ES-I3 (cell line): ENCODE measurements around the gene CCDC88C.

ENCODE experiments used
- H3K36me3 ChIP-seq: 2 replicates; pipeline ENCODE4 v1.6.1; 2013; ENCODE audit warnings: mild to moderate bottlenecking, low read length, control low read depth, moderate library complexity; ENCODE audit not compliant: insufficient read depth
- H3K4me1 ChIP-seq: 2 replicates; pipeline ENCODE4 v1.6.1; 2013; ENCODE audit warnings: mild to moderate bottlenecking, control low read depth, low read length; ENCODE audit not compliant: insufficient read depth
- H3K9ac ChIP-seq: 2 replicates; pipeline ENCODE4 v1.6.1; 2013; ENCODE audit warnings: low read depth, mild to moderate bottlenecking, low read length, moderate library complexity
- H3K9me3 ChIP-seq: 2 replicates; pipeline ENCODE4 v1.6.1; 2013; ENCODE audit warnings: mild to moderate bottlenecking, low read length, moderate library complexity; ENCODE audit not compliant: control insufficient read depth, insufficient read depth

CCDC88C gene

DNA sequence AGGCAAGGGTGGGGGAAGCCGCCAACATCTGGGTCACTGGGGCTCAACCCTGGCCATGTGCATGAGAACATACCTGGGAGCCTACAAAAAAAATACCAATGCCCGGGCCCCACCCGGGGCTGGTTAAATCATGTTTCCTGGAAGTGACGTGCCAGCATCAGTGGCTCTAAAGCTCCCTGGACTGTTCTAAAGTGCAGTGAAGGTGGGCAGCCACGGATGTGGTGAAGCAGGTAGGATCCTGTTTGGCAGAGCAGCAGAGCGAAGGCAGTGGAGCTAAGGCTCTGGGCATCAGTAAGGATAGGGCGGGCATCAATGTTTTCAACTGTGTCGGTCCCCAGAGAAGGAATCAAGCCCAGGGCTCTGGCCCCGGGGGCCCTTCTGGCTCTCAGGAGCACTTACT lies 172.6 kb downstream of the CCDC88C start:
- Histone ChIP-seq H3K9me3 (no peaks in the 10 kb centered on the region), H3K36me3 (no peaks in the 10 kb centered on the region), H3K4me1 (peaks cover 5% of the 10 kb centered on the region; the same call in 1 of the 2 replicates), H3K9ac (no peak overlapping the region)

DNA sequence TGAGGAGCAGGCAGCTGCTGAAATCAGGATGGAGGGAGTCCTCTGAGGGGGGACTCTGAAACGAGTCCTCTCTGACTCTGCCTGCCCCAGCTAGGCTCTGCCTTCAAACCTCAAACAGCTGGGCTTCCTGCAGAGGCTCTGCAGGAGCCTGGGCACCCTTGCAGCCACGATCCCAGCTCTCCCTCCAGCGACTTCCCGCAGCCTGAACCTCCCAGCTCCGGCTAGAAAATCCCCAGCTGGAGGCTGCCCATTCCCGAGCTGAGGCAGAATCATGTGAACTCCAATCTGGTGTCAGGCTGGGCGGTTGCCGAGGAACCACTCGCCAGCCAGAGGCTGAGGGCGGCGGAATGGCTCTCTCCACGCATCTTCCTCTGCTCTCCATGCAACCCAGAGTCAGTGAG lies 173.1 kb downstream of the CCDC88C start, which contains the start of gene GPR68:
TSS of gene GPR68 (minus strand) at position 204 of the 401 bp plus-strand sequence. CDS start 9,654 bp downstream, outside the sequence.
- Histone ChIP-seq H3K9me3 (no peaks in the 10 kb centered on the region), H3K4me1 (peaks cover 5% of the 10 kb centered on the region; the same call in 1 of the 2 replicates), H3K9ac (no peak within 1 kb of the TSS)

DNA sequence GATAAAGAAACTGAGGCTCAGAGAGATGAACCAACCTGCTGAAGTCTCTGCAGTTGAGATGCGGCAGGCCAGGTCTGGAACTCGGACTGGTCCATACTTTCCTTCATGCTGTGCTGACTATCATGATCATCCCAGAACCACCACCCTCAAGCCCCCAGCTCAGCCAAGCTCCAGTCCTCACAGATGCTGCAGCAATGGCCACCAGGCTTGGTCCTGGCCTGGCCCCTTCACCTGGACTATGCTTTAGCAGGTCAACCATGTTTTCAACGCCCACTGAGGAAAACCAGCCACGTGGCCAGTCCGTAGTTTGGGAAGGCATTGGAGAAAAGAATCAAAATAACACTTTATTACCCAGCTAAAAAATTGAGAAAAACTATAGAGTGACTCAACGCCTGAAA lies 174.5 kb downstream of the CCDC88C start:
- no peak overlapping the region for H3K9ac ChIP-seq
- H3K9me3 ChIP-seq, result no peaks in the 10 kb centered on the region
- no peaks in the 10 kb centered on the region for H3K36me3 ChIP-seq
- peaks cover 5% of the 10 kb centered on the region; the same call in 1 of the 2 replicates for H3K4me1 ChIP-seq

More for the DNA sequence above, 173.1 kb downstream of the CCDC88C start, which contains the start of gene GPR68:
- H3K36me3 ChIP-seq, result no peaks in the 10 kb centered on the region

DNA sequence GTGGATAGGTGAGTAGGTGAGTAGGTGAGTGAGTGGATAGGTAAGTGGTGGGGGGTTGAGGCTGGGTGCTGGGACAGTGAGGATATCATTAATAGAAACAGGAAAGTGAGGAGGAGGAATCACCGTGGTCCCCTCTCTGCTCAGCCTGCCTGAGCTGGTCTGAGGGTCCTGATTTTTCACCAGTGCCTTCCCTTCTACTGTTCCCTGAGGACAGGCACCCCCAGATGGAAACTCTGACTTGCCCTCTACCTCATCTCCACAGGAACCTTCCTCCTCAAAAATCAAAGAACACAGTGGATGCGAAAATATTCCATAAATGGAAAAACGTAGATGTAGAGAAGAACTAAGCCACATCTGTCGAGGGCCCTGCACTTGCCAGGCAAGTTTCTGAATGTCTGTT lies 175.0 kb downstream of the CCDC88C start:
- H3K9me3 ChIP-seq, result no peaks in the 10 kb centered on the region
- no peak overlapping the region for H3K9ac ChIP-seq
- H3K36me3 ChIP-seq, result no peaks in the 10 kb centered on the region
- peaks cover 5% of the 10 kb centered on the region; the same call in 1 of the 2 replicates for H3K4me1 ChIP-seq

DNA sequence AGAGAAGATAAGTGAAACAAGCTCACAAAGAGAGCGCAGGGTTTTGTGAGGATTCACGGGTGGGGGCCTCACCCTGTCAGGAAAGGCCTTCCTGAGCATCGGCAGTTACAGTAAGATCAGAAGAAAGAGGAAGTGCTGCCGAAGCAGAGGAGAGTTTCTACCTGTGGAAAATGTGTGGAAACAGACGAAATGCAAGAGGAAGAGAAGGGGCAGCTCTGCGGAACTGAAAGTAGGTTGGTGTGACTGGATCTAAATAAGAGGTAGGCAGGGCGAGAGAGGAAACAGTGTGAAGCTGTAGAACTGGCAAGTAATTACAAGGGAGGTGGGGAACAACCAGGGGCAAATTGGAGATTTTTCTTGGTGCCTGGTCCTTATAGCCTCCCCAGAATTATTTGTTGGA lies 175.8 kb downstream of the CCDC88C start:
- H3K9ac ChIP-seq, result no peak overlapping the region
- H3K9me3 ChIP-seq, result no peaks in the 10 kb centered on the region
- H3K36me3 ChIP-seq, result no peaks in the 10 kb centered on the region
- H3K4me1 ChIP-seq, result peaks cover 5% of the 10 kb centered on the region; the same call in 1 of the 2 replicates

DNA sequence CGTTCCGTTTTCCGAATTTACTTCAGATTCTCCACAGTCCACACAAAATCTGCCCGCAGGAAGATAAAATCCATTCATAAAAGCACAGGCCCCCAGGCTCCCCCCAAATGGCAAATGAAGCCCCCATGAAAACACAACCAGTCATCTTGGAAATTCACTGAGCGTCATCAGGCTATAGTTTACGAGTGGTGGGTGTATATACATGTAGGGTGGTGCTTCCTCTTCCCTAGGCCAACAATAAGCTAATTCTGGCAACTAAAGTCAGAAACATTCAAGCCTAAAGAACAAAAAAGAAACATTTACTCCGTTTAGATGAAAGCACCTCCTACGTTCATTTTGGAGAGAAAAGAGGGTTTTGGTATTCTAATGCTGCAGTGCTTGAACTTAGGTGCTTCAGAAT lies 179.0 kb downstream of the CCDC88C start:
- Histone ChIP-seq H3K9ac (no peak overlapping the region), H3K36me3 (no peaks in the 10 kb centered on the region), H3K4me1 (no peaks in the 10 kb centered on the region)

DNA sequence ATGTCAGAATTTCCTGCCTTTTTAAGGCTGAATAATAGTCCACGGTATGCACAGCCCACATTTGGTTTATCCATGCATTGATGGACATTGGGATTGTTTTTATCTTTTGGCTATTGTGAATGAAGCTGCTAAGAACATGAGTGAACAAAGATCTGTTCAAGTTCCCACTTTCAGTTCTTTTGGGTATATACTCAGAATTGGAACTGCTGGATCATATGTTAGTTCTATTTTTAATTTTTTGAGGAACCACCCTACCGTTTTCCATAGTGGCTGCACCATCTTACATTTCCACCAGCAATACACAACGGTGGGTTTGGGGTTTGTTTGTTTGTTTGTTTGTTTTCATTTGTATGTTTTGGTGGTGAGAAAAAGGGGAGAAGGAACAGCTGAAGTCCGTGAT lies 179.5 kb downstream of the CCDC88C start:
- Histone ChIP-seq H3K36me3 (no peaks in the 10 kb centered on the region), H3K9ac (no peak overlapping the region), H3K9me3 (no peaks in the 10 kb centered on the region), H3K4me1 (no peaks in the 10 kb centered on the region)

More for the DNA sequence above, 179.0 kb downstream of the CCDC88C start:
- no peaks in the 10 kb centered on the region for H3K9me3 ChIP-seq

DNA sequence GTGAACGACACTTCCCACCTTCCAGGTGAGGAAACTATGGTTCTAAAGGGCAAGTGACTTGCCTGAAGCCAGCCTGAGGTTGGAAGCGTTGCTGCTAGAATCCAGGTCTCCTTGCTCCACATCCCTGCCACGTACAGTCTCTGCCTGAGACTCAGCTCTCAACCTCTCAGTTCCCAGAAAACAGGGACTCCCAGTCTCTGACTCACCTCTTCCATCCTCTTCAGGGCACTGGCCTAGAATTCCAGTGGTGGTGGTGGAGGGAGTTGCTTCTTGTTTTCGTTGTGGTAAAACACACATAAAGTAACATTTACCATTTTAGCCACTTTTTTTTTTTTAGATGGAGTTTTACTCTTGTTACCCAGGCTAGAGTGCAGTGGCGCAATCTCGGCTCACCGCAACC lies 180.4 kb downstream of the CCDC88C start:
- no peaks in the 10 kb centered on the region for H3K4me1 ChIP-seq
- H3K9ac ChIP-seq, result no peak overlapping the region
- H3K36me3 ChIP-seq, result no peaks in the 10 kb centered on the region
- H3K9me3 ChIP-seq, result no peaks in the 10 kb centered on the region

DNA sequence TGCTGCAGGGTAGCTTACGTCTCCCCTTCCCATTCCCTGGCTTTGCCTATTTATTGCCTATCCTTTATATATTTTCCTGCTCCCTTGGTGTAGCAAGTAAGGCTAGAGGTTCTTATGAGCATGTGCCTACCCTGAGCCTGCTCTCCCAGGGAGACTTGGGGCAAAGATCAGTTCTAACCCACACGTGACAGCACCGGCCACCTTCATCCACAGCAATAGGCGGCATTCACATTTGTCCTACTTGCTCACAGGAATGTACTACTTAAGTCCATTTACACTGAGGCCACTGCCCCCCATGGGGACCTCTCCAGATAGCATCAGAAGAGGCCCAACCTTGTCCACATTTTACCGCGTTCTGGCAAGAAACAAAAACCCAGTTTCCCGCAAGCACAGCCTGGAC lies 181.8 kb downstream of the CCDC88C start:
- H3K4me1 ChIP-seq, result no peaks in the 10 kb centered on the region
- H3K9me3 ChIP-seq, result peaks cover 3% of the 10 kb centered on the region
- H3K36me3 ChIP-seq, result no peaks in the 10 kb centered on the region; the same call in 1 of the 2 replicates
- H3K9ac ChIP-seq, result no peak overlapping the region

DNA sequence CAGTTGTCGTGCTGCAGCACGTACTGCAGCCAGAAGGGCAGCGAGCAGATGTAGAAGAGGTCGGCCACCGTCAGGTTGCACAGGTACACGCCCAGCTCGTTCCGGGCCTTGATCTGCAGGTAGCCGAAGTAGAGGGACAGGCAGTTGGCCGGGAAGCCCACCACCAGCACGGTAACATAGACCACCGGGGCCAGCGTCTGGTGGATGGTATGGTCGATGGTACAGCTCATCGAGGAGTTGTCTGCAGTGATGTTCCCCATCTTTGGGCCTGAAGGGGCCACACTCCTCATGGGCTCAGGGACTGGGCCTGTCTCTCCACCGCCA lies 182.9 kb downstream of the CCDC88C start:
- H3K36me3 ChIP-seq, result no peaks in the 10 kb centered on the region; the same call in 1 of the 2 replicates
- peaks cover 5% of the 10 kb centered on the region for H3K9me3 ChIP-seq
- no peaks in the 10 kb centered on the region for H3K4me1 ChIP-seq
- no peak overlapping the region for H3K9ac ChIP-seq

DNA sequence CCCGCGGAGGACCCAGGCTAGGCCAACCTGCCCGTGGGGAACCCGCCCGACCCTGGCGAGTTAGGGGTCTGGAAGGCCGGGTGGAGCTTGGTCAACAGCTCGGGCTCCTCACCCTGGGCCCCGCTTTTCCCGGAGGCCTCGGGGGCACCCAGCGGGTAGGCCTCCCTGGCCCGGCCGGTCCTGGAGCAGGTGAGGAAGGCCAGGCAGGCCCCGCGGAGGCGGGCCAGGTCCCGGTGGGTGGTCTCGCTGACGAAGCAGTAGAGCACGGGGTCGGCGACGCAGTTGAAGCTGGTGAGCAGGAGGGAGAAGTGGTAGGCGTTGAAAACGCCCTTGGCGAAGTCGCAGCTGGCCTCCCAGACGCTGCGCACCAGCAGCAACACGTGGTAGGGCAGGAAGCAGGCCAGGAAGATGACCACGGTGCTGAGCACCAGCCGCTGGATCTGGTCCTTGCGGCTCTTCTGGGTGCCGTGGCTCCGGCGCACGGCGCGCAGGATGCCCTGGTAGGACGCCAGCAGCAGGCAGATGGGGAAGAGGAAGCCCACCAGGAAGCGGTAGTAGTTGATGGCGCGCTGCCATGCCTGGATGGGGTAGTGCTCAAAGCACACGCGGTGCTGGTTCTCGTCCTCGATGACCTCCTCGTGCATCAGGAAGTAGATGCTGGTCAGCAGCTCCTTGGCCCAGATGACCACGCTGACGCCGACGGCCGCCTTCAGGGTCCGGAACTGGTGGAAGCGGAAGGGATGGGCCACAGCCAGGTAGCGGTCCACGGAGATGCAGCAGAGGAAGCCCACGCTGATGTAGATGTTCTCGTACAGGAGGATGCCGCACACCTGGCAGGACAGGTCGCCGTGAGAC lies 183.5 kb downstream of the CCDC88C start:
- Histone ChIP-seq H3K4me1 (no peaks in the 10 kb centered on the region), H3K9ac (no peak overlapping the region), H3K9me3 (peaks cover 5% of the 10 kb centered on the region), H3K36me3 (no peaks in the 10 kb centered on the region; the same call in 1 of the 2 replicates)

DNA sequence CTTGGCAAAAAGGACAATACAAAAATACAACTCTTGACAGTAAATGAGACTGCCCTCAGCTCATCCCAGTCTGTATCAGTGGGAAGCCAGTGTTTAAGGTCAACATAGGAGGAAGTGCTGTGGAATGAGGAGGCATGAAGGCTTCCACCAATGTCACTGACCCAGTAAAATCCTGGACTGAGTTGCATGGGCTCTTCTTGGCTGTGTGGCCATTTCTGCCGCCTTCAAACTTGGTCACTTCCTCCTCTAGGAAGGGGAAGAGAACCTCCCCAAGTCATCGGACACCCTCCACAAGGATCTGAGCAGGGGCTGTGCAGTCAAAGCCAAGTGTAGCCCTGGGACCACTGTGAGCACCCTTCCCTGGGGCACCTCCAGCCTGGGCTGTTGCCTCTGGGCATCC lies 185.0 kb downstream of the CCDC88C start:
- no peaks in the 10 kb centered on the region; the same call in 1 of the 2 replicates for H3K36me3 ChIP-seq
- H3K9me3 ChIP-seq, result peaks cover 5% of the 10 kb centered on the region
- H3K4me1 ChIP-seq, result peaks cover 12% of the 10 kb centered on the region
- no peak overlapping the region for H3K9ac ChIP-seq

DNA sequence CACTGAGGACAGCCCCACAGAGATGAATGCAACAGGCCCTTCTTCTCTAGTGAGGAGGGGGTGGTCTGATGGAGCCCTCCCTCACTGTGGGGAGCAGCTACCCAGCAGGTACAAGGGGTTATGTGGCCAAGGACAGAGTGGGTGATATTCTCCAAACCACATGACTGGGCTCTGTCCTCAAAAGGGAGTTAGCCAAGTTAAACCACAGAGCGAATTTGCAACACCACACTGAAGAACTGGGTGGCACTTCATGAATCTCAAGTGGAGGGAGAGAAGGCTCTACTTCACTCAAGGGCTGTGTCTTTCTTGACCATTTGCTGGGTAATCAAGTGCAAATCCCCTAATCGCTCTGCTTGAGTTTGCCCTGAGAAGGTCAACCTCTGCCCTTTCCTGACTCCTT lies 185.6 kb downstream of the CCDC88C start:
- peaks cover 5% of the 10 kb centered on the region for H3K9me3 ChIP-seq
- no peak overlapping the region for H3K9ac ChIP-seq
- H3K36me3 ChIP-seq, result no peaks in the 10 kb centered on the region; the same call in 1 of the 2 replicates
- peaks cover 12% of the 10 kb centered on the region for H3K4me1 ChIP-seq

DNA sequence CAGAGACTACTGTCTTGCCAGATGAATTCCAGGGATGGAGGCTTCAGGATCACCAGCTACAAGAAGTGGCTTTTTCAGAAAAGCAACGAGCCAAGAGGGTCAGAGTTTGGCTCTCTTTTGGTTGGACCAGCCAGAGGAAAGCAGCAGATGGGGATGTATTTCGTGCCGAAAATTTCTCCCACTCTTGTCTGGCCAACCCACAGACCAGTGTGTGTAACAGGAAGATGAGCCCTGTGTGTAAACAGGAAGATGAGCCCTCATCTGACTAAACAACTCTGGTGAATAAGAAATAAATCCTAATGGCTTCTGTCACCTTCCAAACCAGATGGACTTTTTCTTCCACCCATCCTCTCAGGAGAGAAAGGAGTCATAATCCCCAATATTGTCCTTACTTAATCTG lies 186.2 kb downstream of the CCDC88C start:
- Histone ChIP-seq H3K9ac (no peak overlapping the region), H3K36me3 (no peaks in the 10 kb centered on the region; the same call in 1 of the 2 replicates), H3K4me1 (peaks cover 12% of the 10 kb centered on the region), H3K9me3 (peaks cover 5% of the 10 kb centered on the region)

DNA sequence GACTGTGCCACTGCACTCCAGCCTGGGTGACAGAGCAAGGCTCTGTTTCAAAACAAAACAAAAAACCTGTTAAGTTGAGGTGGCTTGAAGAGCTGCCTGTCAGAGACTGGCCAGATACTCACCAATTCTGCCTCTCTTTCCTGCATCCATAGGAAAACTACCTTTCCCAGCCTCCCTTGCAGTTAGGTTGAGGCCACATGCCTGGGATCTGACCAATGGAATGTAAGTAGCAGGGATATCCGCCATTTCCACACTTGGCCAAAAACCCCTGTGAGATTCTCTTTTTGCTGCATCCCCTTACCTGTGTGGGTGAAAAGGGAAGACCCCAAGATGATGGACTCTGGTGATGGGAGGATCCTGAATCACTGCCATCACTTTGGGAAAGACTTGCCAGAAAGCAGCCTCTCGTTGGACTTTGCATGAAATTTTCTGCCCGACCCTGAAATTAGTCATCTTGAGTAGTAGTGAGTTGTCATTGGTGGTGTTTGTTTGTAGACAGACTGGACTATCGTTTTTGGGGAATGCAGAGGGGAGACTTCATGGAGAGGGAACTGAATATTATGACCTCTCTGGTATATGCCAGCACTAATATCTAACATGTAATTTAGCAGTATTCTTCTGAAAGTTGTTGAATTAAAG lies 187.1 kb downstream of the CCDC88C start:
- peaks cover 12% of the 10 kb centered on the region for H3K4me1 ChIP-seq
- no peak overlapping the region for H3K9ac ChIP-seq

More for the DNA sequence above, 187.1 kb downstream of the CCDC88C start:
- Histone ChIP-seq H3K9me3 (peaks cover 5% of the 10 kb centered on the region), H3K36me3 (no peaks in the 10 kb centered on the region; the same call in 1 of the 2 replicates)
